DOHH2 (cell line): Measurements from ENCODE around the gene PRCD.

Experiments used
- CTCF ChIP-seq: fragments of 200-600 bp; sonication (generic); IDR thresholded peaks from one replicate; pipeline ENCODE4 v1.5.1; 2014; ENCODE audit warnings: antibody characterized with exemption, mild to moderate bottlenecking, low read depth, low read length; ENCODE audit not compliant: poor library complexity, severe bottlenecking
- EZH2phosphoT487 ChIP-seq: fragments of 200-600 bp; sonication (generic); IDR thresholded peaks from 2 replicates; pipeline ENCODE4 v1.6.1; 2017; ENCODE audit warnings: borderline replicate concordance, mild to moderate bottlenecking, antibody characterized with exemption, low read length, moderate library complexity, mixed read lengths

- TF ChIP-seq CTCF (no peak), EZH2phosphoT487 (no peak)
These were observed 47.5 kb upstream of the PRCD start for GRCh38 chr17:76492123-76492988.
